Heart left ventricle (tissue), 16 donors: ENCODE measurements around the gene VPS50. TPM values are rescaled to one million over a fixed set of nuclear protein-coding genes. Genes with fewer than 3 reads are reported as not detected.

ENCODE experiments used
- ATAC-seq, 4 donors: fragments of 200-7000 bp; cut with Tn5 transposase; one replicate each; pipeline ENCODE4 v1.9.1; 2020 to 2022; ENCODE audit warnings: moderate library complexity in 4 of 4, mild to moderate bottlenecking in 3 of 4, moderate number of reproducible peaks in 1 of 4
- DNase-seq, 5 donors: peaks; one replicate each; pipeline ENCODE4 v3.0.0-alpha.2; 2020
- H3K27ac ChIP-seq, 12 donors: fragments of 200-600 bp; sonication (generic) in 4 of 12; one replicate each; pipeline versions ENCODE4 v1.5.0 to v1.8.0; 2016 to 2022; ENCODE audit warnings: mild to moderate bottlenecking in 2 of 12
- H3K27me3 ChIP-seq, 9 donors: fragments of 200-600 bp; sonication (generic) in 2 of 9; one replicate each; pipeline versions ENCODE4 v1.5.1 to v1.8.0; 2016 to 2022; ENCODE audit warnings: mild to moderate bottlenecking in 3 of 9
- H3K36me3 ChIP-seq, 9 donors: fragments of 200-600 bp; sonication (generic) in 2 of 9; one replicate each; pipeline versions ENCODE4 v1.5.0 to v1.8.0; 2018 to 2022; ENCODE audit warnings: mild to moderate bottlenecking in 2 of 9
- H3K4me1 ChIP-seq, 12 donors: fragments of 200-600 bp; sonication (generic) in 4 of 12; one replicate each; pipeline versions ENCODE4 v1.5.0 to v1.8.0; 2016 to 2022; ENCODE audit warnings: mild to moderate bottlenecking in 3 of 12
- H3K4me3 ChIP-seq, 12 donors: fragments of 200-600 bp; sonication (generic) in 4 of 12; one replicate each; pipeline versions ENCODE4 v1.5.0 to v1.8.0; 2017 to 2022; ENCODE audit warnings: mild to moderate bottlenecking in 9 of 12, moderate library complexity in 4 of 12
- H3K9me3 ChIP-seq, 12 donors: fragments of 200-600 bp; sonication (generic) in 4 of 12; one replicate each; pipeline versions ENCODE4 v1.5.0 to v1.8.0; 2016 to 2022; ENCODE audit warnings: mild to moderate bottlenecking in 1 of 12
- CTCF ChIP-seq, 12 donors: fragments of 200-600 bp; sonication (generic) in 4 of 12; IDR thresholded peaks; one replicate each; pipeline versions ENCODE4 v1.5.0 to v1.8.0; 2018 to 2022; ENCODE audit warnings: antibody characterized with exemption in 12 of 12, mild to moderate bottlenecking in 5 of 12
- POLR2A ChIP-seq, 2 donors: fragments of 450-650 bp; IDR thresholded peaks; one replicate each; pipeline ENCODE4 v1.6.1; 2017; ENCODE audit warnings: antibody characterized with exemption in 2 of 2, mild to moderate bottlenecking in 2 of 2, moderate library complexity in 2 of 2
- WGBS, 4 donors: extraction: QIAGEN DNeasy Blood & Tissue Kit in 2 of 4; methylation state at CpG; one replicate each; pipeline versions ENCODE4 v1.1.5 to v1.1.7; 2013 to 2018; 5-methylcytosine and 5-hydroxymethylcytosine counted together
- intact Hi-C, 10 donors: fragments of 100-400 bp; cut with DNase I; formaldehyde crosslinking; loops; one replicate each; pipeline versions ENCODE4 v1.11.1 to v1.14.2; 2022
- polyA plus RNA-seq, 2 donors: library from polyadenylated mRNA; stranded (reverse); fragments of 200-250 nt; gene quantifications; one replicate each; pipeline ENCODE4 v1.2.3, GENCODE V29; 2013
- total RNA-seq, 9 donors: library from RNA; depleted of rRNA in 2 of 9; stranded (reverse); fragments of >200 nt in 2 of 9; fragmentation: NEBNext Ultra II Directional in 3 of 9; extraction: Animal tissue kit (Norgen Biotek cat#: 25700) in 3 of 9; gene quantifications; one replicate each; pipeline versions ENCODE4 v1.1.0 to v1.2.4, GENCODE V29; 2016 to 2023
- donor health status: ischemic (EF 13 %, LVEDD 7.1; RV severe dilation, severe dysfunction).
- donor health status: healthy with polysubstance abuse.
- donor health status: DM: no; HTN: yes; CAD: no.
- donor health status: DM: no; HTN: no; CAD: no.
- donor health status: ischemic (EF 25% LVEDD 6.9; RV normal size, moderate dysfunction).
- donor health status: ischemic (EF 25% LVEDD 5.7; RV mildly dilated, moderate dysfunction).
- donor health status: healthy.
- donor health status: DM: yes; HTN: yes; CAD: no.
- donor health status: ischemic (EF 35%, LVEDD 5.7; RV mildly dilated, moderate dysfunction).
- donor health status: nonischemic (EF 11% LVEDD 7.7; RV severe dilation, severe dysfunction).
- donor health status: DM: yes; HTN: yes; CAD: no.
- donor health status: PGD.
- donor health status: ischemic (EF 29% LVEDD 5.4; RV normal size, mild dysfunction).
- donor health status: nonischemic (EF 23%, LVEDD 6.1; RV moderate dilation, normal function).

VPS50 gene
- total and polyA plus RNA-seq, 11 donors = 2.9 to 28.7 (median 18.5) TPM

GRCh38 chr7:93307943-93308342, 75.8 kb downstream of the VPS50 start:
- DNase-seq (no peak), ATAC-seq (no peak)
- Histone ChIP-seq H3K4me3 (no peak overlapping the region), H3K9me3 (no peaks in the 10 kb centered on the region), H3K36me3 (peaks cover 0 to 84% (median 33%) of the 10 kb centered on the region in 9 donors), H3K27me3 (no peaks in the 10 kb centered on the region), H3K4me1 (no peaks in the 10 kb centered on the region), H3K27ac (no peak overlapping the region)
- TF ChIP-seq POLR2A (IDR thresholded peaks at IDR 0.05) (no peak), CTCF (IDR thresholded peaks at IDR 0.05) (no peak)
- 87 to 98% (median 94%) methylated on average over 1 of the region's 1 CpG for WGBS, 4 donors
- intact Hi-C loops = no loop called here

DNA sequence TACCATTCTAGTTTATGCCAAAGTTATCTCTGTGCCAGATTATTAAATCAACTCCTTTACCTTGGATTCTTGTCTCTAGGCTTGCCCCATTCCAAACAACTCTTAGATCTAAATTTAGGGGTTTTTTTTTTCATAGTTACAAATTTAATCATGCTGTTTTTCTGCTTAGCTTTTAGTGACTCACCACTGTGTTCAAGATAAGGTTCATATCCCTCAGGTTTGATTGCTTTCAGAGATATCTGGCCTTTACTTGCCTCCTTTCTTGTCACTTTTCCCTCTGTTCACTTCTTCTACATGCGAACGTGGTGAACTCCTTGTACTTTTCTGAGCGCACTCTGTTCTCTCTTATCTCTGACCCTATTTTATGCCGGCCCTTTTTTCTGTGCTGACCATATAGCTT, 78.2 kb downstream of the VPS50 start:
- ATAC-seq = no peak
- DNase-seq = no peak
- intact Hi-C loops = no loop called here
- H3K27ac ChIP-seq = no peak overlapping the region
- H3K4me1 ChIP-seq = no peaks in the 10 kb centered on the region
- H3K27me3 ChIP-seq = no peaks in the 10 kb centered on the region
- no peak overlapping the region for H3K4me3 ChIP-seq
- no peak for TF ChIP-seq CTCF (IDR thresholded peaks at IDR 0.05)
- no peak for TF ChIP-seq POLR2A (IDR thresholded peaks at IDR 0.05)
- H3K9me3 ChIP-seq = no peaks in the 10 kb centered on the region
- 87 to 91% (median 90%) methylated on average over 4 of the region's 4 CpGs for WGBS, 4 donors
- H3K36me3 ChIP-seq = peaks cover 0 to 88% (median 47%) of the 10 kb centered on the region in 9 donors

DNA sequence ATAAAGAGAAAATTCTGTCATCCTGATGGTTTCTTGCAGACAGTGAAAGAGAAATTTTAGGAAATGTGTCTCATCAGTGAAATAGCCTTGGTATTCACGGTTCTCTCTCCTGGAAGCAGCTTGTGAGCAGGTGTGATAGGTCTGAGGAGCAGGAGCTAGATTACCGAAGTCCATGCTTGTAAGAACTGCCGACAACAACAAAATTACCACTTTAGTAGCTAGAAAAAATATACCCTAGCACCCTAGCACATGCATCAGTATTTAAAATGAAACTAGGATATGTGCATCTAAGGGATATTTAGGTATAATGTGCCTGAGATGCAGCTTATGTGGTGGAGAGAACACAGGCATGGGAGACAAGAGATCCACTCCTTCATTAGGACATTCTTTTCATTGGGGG, 82.3 kb downstream of the VPS50 start:
- no peak for TF ChIP-seq POLR2A (IDR thresholded peaks at IDR 0.05)
- no peak for TF ChIP-seq CTCF (IDR thresholded peaks at IDR 0.05)

DNA sequence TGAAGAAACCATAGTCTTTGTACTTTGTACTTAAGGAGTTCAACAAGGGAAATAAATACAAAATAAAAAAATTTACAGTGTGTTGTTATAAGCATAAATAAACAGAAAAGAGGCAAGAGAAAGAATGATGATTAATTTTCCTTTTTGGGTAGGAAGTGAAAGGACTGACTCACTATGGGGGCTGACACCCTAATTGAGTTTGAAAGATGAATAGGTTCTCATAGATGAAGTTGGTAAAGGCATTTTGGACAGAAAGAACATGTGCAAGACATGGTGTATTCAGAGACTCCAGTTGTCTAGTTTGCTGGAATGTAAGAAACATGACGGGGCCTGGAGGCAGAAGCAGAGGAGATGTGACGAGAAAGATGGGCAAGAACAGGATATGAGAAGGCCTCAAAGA, 83.7 kb downstream of the VPS50 start:
- no peaks in the 10 kb centered on the region for H3K27me3 ChIP-seq
- peaks cover 0 to 57% (median 29%) of the 10 kb centered on the region in 9 donors for H3K36me3 ChIP-seq
- H3K27ac ChIP-seq = no peak overlapping the region
- 95 to 99% (median 97%) methylated on average over 2 of the region's 2 CpGs for WGBS, 4 donors
- DNase-seq (no peak), ATAC-seq (no peak)
- no peak overlapping the region for H3K4me3 ChIP-seq
- no peaks in the 10 kb centered on the region for H3K9me3 ChIP-seq
- intact Hi-C loops = no loop called here
- no peak for TF ChIP-seq CTCF (IDR thresholded peaks at IDR 0.05)
- TF ChIP-seq POLR2A (IDR thresholded peaks at IDR 0.05) = no peak
- no peaks in the 10 kb centered on the region for H3K4me1 ChIP-seq

More for the DNA sequence above, 82.3 kb downstream of the VPS50 start:
- DNase-seq (no peak), ATAC-seq (no peak)
- Histone ChIP-seq H3K27ac (no peak overlapping the region), H3K4me1 (no peaks in the 10 kb centered on the region), H3K27me3 (no peaks in the 10 kb centered on the region), H3K9me3 (no peaks in the 10 kb centered on the region), H3K36me3 (peaks cover 0 to 60% (median 26%) of the 10 kb centered on the region in 9 donors), H3K4me3 (no peak overlapping the region)
- intact Hi-C loops = no loop called here
- WGBS, 4 donors = 85 to 94% (median 90%) methylated on average over 3 of the region's 3 CpGs
